ENCODE measurements around the gene PSMB5.

- no peak for TF ChIP-seq PURB (CRISPR knock-in tag; IDR thresholded peaks at IDR 0.05; ENCODE audit: low read depth)
- TF ChIP-seq EP300 (IDR thresholded peaks at IDR 0.05; ENCODE audit: low read length), result no peak
- TF ChIP-seq ZNF318 (IDR thresholded peaks at IDR 0.05; ENCODE audit: borderline replicate concordance in 1 of 2, low read depth in 1 of 2), result no peak
- no peak for TF ChIP-seq ZNF717 (CRISPR knock-in tag; IDR thresholded peaks at IDR 0.05)
- no peak for TF ChIP-seq EZH2 (IDR thresholded peaks at IDR 0.05; ENCODE audit: borderline replicate concordance, low read depth, low read length)
- no peak for TF ChIP-seq ARID3A (IDR thresholded peaks at IDR 0.05; ENCODE audit: borderline replicate concordance, low read depth, low read length)
- TF ChIP-seq ZNF778 (CRISPR knock-in tag; IDR thresholded peaks at IDR 0.05), result no peak
- no peak for TF ChIP-seq ZFX (CRISPR knock-in tag; IDR thresholded peaks at IDR 0.05)
- no peak for TF ChIP-seq JUNB (CRISPR knock-in tag; conservative IDR thresholded peaks at IDR 0.05)
- no peak for TF ChIP-seq SNRNP70 (optimal IDR thresholded peaks at IDR 0.05; ENCODE audit: low read depth, low read length)
- TF ChIP-seq E2F6 (IDR thresholded peaks at IDR 0.05; ENCODE audit: borderline replicate concordance in 1 of 2, extremely low read depth in 1 of 2, insufficient read depth in 1 of 2, insufficient read length in 1 of 2, low read depth in 1 of 2, low read length in 1 of 2, poor library complexity in 1 of 2, severe bottlenecking in 1 of 2), result no peak
- TF ChIP-seq CTCF (IDR thresholded peaks at IDR 0.05 in 2 of 3, conservative IDR thresholded peaks at IDR 0.05 in 1 of 3; ENCODE audit: insufficient read depth in 2 of 3, low read depth in 1 of 3, low read length in 3 of 3), result no peak
- no peak for TF ChIP-seq ADNP (tag; IDR thresholded peaks at IDR 0.05)
Observed at GRCh38 chr14:23018107-23018506, 16.6 kb downstream of the PSMB5 start.
